DMS53 treated with DMSO at 0.1 percent for 48 hours (cell line): Measurements from ENCODE around the gene OR7G2.
"Not testable (repeated sequence)": the region's sequence is repeated elsewhere in the genome, so short reads cannot be mapped to it uniquely, and the experiment has no call there.

ENCODE experiments used
- DNase-seq: peaks from one replicate; lab custom pipeline; 2025; ENCODE audit not compliant: unreplicated experiment; lab: John Stamatoyannopoulos, UW

OR7G2 gene

GRCh38 chr19:9075064-9075949 lies 32.0 kb downstream of the OR7G2 start:
- no peak for DNase-seq

DNA sequence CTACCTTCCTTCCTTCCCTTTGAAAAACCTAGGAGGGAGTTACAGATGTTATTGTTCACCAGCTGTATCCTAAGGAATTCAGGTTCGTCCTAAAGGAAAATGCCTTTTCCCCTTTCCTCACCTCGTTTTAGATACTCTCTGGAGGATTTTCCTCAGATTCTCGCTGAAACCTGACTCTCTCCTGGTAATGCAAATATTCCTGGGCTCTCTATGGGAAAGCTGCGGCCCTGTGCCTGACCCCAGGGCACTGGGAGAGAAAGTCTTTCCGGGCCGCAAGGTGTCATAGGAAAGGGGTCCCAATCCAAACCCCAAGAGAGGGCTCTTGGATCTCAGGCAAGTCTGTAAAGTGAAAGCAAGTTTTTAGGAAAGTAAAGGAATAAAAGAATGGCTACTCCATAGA lies 33.5 kb downstream of the OR7G2 start:
- no peak for DNase-seq

DNA sequence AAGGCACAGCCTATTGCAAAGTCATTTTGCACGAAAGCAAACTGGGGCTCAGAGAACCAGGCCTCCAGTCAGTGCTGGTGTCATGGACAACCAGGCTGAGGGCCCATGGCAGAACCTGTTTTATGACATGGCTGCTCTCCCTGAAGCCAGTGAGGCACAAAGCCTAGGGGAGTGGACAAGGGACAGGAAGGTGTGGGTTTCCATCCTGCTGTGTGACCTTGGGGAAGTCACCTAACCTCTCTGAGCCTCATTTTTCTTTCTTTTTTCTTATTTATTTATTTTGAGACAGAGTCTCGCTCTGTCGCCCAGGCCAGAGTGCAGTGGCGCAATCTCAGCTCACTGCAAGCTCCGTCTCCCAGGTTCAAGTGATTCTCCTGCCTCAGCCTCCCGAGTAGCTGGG lies 35.6 kb downstream of the OR7G2 start:
- not testable (repeated sequence) for DNase-seq

- no peak for DNase-seq
These were observed 37.2 kb downstream of the OR7G2 start for GRCh38 chr19:9070066-9070465.

DNA sequence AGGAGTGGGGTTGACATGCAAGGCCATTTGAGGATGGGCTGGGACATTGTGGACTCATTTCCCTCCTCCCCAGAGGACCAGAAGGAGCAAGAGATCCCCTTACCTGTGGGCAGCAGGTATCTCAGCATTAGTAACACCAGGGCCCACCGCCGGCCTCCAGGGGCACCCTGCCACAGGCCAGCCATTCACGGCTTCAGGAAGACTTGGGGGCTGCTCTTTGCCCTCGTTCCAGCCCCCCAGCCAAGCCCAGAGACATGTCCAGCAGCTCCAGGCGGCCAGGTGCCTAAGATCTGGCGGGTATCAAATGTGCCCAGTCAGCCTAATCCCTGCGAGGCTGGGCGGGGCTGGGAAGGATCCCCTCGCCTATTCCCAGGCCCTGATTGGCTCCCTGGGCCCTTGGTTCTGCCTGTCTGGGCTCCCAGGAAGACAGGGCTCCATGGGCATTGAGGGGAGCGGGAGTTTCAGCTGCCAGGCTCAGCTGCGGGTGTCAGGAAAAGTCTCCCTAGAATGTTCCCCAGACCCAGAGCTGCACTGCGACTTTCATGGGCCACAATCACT lies 41.7 kb downstream of the OR7G2 start:
- no peak for DNase-seq

GRCh38 chr19:9061879-9062278 lies 45.4 kb downstream of the OR7G2 start:
- no peak for DNase-seq

GRCh38 chr19:9060564-9061340 lies 46.5 kb downstream of the OR7G2 start:
- no peak for DNase-seq

GRCh38 chr19:9058905-9059667 lies 48.2 kb downstream of the OR7G2 start:
- no peak for DNase-seq

GRCh38 chr19:9057505-9058258 lies 49.6 kb downstream of the OR7G2 start:
- no peak for DNase-seq

DNA sequence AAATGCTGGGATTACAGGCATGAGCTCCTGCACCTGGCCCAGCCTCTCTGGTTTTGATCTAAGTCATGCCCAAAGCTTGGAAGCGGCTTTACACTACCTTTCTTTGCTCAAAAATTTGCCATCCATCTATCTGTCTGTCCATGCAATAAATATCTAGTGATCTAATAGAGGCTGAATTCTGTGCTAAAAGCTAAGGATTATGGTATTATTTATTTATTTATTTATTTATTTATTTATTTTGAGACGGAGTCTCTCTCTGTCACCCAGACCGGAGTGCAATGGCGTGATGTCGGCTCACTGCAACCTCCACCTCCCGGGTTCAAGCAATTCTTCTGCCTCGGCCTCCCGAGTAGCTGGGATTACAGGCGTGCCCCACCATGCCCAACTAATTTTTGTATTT lies 51.1 kb downstream of the OR7G2 start:
- DNase-seq: not testable (repeated sequence)

DNA sequence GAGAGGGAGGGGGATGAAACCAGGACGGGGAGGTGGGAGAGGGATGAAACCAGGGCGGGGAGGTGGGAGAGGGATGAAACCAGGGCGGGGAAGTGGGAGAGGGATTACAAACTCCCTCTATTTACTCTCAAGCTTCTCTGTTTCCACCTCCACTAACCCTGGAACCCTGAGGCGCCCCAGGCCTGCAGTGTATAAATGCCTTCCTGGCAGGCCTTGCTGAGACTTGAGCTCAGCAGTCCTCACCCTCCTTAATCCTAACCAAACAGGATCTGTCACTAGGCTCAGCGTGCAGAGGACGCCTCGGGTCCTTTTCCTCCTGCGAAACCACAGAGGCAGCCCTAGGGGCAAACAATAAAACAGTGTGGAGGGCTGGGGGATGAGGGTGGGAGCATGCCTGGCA lies 52.5 kb downstream of the OR7G2 start:
- DNase-seq: no peak

- no peak for DNase-seq
These were observed 53.1 kb downstream of the OR7G2 start for GRCh38 chr19:9054207-9054606.

DNA sequence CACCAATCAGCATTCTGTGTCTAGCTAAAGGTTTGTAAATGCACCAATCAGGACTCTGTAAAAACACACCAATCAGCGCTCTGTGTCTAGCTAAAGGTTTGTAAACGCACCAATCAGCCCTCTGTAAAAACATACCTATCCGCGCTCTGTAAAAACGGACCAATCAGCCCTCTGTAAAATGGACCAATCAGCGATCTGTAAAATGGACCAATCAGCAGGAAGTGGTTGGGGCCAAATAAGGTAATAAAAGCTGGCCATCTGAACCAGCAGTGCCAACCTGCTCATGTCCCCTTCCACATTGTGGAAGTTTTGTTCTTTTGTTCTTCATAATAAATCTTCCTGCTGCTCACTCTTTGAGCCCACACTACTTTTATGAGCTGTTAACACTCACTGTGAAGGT lies 53.6 kb downstream of the OR7G2 start:
- DNase-seq: not testable (repeated sequence)

DNA sequence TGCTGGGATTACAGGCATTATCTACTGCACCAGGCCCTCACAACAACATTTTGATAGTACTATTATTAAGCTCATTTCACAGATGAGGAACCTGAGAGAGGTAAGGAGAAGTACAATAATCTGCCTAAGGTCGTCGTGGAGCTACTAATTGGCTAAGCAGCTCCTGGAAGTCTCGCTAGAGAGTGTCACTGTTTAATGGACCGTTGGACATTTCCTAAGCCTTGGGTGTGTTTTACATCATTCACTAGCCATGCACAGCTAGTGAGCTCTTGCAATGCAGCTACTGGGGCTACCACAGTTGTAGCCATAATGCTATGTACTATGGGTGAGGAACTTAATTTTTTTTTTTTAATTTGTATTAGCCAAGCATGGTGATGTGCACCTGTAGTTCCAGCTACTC lies 54.4 kb downstream of the OR7G2 start:
- no peak for DNase-seq
